VCaP (cell line): ENCODE measurements around the gene CTAG2.
A peak's percentile ranks its signal among the peaks of the same experiment; 100 is the strongest.
"Not testable (repeated sequence)": the region's sequence is repeated elsewhere in the genome, so short reads cannot be mapped to it uniquely, and the experiment has no call there.

Source experiments
- H3K27ac ChIP-seq: fragments of 450-650 bp; 2 replicates; pipeline ENCODE4 v1.5.1; 2017
- TF ChIP-seq, protein P1 (sequence below): fragments of 450-650 bp; conservative IDR thresholded peaks from 2 replicates; pipeline ENCODE4 v1.5.1; 2017; ENCODE audit warnings: mild to moderate bottlenecking, moderate library complexity

The CTAG2 gene

DNA sequence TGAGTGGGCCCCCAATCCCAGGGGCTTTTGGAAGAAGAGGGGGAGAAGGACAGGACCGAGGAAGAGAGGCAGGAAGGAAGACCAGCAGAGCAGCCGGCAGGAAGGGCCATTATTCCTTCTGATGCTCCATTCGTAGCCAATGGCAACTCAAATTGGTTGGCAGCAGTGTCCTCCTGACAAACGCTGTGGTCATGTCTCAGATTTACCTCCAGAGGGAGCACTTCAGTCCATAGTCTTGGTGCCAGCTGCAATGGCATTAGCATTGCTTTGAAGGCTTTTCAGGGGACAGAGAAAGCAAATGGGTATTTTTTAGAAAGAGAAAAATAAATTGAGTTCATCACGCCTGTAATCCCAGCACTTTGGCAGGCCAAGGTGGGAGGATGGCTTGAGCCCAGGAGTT, 24.4 kb downstream of the CTAG2 start:
- not testable (repeated sequence) for H3K27ac ChIP-seq

DNA sequence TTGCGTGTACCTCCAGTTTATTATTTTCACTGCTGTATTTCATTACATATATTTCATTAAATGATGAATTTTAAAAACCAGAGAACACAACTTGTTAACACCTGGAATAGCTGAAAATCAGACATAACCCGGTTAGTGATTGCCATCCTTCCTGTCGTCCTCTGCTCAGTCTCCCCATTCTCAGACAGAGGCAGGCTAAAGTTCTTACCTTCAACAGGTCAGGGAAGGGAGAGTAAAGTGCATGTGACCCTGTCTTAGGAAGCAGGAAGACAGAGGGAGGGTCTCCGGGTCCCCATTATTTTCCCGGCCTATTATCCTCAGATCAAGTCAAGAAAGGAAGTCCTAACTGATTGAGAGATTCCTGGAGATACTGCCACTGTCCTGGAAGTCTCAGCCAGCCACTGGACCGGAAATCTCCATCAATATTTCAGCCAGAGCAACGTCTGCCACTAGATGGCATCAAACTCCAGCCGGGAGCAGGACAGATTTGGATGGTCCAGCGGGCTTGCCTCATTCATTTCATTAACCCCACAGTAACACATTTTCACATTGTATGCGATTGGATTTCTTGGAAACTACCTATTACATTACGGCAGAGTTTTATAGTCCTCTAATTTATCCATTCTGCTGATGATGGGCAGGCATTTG, 32.5 kb downstream of the CTAG2 start:
- H3K27ac ChIP-seq, result not testable (repeated sequence)

DNA sequence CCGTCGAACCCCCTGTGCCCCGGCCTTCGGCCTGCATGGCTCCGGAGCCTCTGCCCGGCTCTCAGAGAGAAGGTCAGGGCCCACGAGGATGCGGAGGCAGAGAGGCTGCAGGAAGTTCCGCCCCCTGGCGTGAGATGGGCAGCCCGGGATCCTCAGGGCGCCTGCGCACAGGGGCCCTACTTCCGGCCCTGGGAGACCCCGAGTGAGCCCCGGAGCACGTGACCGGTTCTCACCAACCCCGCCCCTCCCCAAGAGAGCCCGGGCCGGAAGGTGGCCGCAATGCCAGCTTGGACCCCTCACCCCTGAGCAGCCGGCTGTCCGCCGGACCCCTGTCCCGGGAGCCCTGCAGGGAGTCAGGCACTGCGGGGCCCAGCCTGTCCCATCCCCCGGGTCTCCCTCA, 34.2 kb downstream of the CTAG2 start, which contains the start of gene CTAG1B:
TSS of gene CTAG1B (minus strand) at position 101 of the 400 bp plus-strand sequence. CDS start at position 37, 64 bp downstream.
- not testable (repeated sequence) for H3K27ac ChIP-seq

DNA sequence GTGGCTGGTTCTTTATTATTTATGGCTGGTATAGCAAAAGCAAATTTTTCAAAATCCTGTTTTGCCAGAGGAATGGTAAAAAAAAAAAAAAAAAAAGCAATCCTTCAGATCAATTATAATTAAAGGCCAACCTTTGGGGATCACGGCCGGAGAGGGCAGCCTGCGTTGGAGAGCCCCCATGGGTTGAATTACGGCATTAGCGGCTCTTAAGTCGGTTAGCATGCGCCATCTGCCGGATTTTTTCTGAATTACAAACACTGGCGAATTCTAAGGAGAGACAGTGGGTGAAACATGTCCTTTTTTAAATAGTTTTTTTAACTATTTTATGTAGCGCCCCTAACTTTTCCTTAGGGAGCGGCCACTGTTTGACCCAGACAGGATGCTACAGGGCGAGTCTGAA, 39.8 kb downstream of the CTAG2 start:
- not testable (repeated sequence) for H3K27ac ChIP-seq

DNA sequence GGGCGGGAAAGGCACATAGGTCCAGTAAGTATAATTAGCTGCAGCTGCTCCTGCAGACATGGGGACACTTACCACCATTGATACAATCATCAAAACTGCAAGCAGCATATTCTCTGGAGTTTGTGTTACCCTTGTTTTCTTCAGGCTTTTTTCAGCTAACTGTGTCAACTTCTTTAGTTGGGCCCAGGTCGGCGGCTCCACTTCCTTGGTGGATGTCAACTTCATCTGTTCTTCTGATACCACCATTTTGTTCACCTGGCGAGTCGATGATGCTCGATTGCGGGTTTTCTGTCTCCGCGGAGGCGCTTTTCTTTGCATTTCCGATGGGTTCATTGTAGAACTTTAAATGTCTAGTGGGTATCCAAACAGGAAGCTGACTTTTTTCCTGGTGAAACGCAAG, 42.2 kb downstream of the CTAG2 start:
- peak overlapping the region; percentile 70; the same call in 1 of the 2 replicates for H3K27ac ChIP-seq

DNA sequence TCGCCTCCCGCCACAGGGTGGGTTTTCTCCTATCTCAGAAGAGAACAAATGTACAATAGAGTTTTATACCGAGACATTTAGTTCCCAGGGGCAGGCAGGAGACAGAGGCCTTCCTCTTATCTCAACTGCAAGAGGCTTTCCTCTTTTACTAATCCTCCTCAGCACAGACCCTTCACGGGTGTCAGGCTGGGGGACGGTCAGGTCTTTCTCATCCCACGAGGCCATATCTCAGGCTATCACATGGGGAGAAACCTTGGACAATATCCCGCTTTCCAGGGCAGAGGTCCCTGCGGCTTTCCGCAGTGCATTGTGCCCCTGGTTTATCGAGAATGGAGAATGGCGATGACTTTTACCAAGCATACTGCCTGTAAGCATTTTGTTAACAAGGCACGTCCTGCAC, 44.6 kb downstream of the CTAG2 start:
- H3K27ac ChIP-seq, result not testable (repeated sequence)

DNA sequence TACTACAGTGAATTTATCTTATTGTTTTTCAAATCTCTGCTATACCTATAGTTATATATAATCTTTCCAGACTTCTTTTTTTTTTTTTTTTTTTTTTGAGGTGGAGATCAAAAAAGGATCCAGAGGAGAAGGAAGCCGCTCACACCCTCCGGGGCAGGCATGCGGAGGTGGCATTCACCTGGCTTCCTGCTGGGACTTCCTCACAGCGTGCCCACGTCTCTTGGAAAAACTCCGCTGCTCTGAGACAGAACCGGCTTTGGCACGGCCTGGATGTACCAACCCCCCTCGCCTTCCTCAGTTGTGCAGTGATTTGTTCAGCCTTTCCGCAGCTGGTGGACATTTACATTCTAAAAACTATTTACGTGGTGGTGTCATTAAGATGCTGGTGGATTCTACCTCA, 45.4 kb downstream of the CTAG2 start:
- H3K27ac ChIP-seq, result peak overlapping the region; percentile 75

DNA sequence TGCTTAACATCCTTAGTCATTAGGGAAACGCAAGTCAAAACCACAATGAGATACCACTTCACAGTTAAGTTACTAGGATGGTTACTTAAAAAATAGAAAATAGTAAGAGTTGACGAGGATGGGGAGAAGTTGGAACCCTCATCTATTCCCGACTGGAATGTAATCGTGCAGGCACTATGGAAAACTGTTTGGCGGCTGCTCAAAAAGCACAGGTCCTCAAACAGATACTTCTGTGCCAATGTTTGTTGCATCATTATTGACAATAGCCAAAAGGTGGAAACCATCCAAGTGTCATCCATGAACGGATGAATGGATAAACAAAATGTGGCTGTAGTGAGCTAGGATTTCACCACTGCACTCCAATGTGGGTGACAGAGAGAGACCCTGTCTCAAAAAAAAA, 46.0 kb downstream of the CTAG2 start:
- peak overlapping the region; percentile 75 for H3K27ac ChIP-seq

DNA sequence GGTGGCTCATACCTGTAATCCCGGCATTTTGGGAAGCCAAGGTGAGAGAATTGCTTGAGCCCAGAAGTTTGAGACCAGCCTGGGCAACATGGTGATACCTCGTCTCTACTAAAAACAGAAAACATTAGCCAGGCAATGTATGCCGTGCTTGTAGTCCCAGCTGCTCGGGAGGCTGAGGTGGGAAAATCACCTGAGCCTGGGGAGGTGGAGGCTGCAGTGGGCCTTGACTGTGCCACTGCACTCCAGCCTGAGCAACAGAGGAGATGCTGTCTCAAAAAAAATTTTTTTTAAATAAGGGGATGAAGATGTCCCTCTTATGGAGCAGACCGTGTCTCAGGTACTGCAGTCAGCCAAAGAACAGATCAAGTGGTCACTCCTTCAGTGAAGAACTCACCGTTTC, 47.8 kb downstream of the CTAG2 start:
- peak overlapping the region; percentile 75 for H3K27ac ChIP-seq
- TF ChIP-seq, protein P1, sequence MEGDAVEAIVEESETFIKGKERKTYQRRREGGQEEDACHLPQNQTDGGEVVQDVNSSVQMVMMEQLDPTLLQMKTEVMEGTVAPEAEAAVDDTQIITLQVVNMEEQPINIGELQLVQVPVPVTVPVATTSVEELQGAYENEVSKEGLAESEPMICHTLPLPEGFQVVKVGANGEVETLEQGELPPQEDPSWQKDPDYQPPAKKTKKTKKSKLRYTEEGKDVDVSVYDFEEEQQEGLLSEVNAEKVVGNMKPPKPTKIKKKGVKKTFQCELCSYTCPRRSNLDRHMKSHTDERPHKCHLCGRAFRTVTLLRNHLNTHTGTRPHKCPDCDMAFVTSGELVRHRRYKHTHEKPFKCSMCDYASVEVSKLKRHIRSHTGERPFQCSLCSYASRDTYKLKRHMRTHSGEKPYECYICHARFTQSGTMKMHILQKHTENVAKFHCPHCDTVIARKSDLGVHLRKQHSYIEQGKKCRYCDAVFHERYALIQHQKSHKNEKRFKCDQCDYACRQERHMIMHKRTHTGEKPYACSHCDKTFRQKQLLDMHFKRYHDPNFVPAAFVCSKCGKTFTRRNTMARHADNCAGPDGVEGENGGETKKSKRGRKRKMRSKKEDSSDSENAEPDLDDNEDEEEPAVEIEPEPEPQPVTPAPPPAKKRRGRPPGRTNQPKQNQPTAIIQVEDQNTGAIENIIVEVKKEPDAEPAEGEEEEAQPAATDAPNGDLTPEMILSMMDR, result no peak

More for the DNA sequence above, 46.0 kb downstream of the CTAG2 start:
- TF ChIP-seq, protein P1, result no peak

DNA sequence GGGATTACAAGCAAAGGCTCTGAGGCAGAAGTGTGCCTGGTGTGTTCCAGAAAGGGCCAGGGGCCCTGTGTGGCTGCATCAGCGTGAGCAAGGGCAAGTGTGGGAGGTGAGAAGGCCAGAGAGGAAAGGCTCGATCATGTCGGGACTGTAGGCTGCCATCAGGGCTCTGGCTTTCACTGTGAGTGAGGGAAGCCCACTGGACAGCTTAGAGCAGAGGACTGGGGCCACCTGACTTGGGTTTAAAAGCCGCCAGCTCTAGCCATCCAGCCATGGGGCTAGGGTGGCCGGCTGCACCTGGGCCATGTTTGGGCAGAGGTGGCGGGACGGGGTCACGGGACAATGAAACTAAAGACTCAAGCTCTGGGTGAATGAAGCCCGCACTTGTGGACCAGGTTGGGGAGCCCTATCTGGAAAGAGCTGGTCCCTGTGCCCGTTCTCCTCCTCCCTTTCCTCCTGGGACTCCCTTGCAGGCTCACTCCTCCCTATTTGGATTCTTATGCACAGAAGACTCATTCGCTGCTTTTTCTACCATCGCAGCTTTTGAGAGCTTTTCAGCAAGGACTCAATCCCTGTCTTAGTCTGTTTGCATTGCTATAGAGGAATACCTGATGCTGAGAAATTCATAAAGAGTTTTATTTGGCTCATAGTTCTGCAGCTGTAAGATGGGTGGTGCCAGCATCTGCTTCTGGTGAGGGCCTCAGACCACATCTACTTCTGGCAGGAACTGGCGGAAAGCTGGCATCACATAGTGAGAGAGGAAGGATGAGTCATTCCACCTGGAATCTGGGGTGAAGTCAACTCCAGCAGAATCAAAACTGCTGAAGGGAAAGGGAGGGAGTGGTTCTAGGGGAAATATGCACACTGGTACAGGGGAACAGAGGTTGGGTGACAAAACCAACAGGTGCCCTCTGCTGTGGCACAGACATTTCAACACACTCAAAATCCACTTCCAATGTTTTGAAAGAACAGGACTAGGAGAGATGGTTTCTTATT, 49.6 kb downstream of the CTAG2 start:
- H3K27ac ChIP-seq, result no peak overlapping the region
- TF ChIP-seq, protein P1, result no peak

DNA sequence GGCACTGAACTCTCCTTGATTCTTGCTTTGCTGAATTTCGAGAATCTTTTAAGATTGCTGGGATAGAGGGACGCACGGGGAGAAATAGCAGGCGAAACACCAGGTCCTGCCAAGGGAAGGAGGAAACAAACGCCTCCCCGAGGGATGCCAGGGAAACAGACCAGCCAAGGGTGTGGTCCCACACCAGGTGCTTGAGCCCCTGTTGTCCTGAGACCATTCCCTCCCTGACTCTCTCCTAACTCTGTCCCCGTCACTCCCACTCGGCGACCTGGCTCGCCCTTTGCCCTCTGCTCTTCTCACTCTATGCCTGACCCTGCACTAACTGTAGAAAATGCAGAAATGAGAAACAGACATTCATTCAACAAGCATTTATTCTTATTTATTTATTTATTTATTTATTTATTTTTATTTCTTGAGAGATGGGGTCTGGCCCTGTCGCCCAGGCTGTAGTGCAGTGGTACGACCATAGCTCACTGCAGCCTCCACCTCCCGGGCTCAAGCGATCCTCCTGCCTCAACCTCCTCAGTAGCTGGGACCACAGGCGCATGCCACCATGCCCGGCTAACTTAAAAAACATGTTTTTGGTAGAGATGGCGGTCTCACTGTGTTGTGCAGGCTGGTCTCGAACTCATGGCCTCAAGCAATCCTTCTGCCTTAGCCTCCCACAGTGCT, 50.5 kb downstream of the CTAG2 start:
- TF ChIP-seq, protein P1, result no peak
- H3K27ac ChIP-seq, result no peak overlapping the region
